OCI-LY7 (cell line): ENCODE data around the gene TMEM238. TPM values are rescaled to one million over a fixed set of nuclear protein-coding genes. Genes with fewer than 3 reads are reported as not detected.

Experiments
- BruUV-seq: library from RNA; stranded (reverse); fragments of 400-500 nt; replicated peaks from 2 replicates; lab custom pipeline; 2021; lab: Mats Ljungman, UMichigan
- CTCF ChIA-PET: fragments of 300-600 bp; sonication (Branson Sonifier 250); formaldehyde crosslinking; loops from one replicate; lab custom pipeline; 2022; ENCODE audit warnings: antibody characterized with exemption; ENCODE audit not compliant: unreplicated experiment; lab: Charles Lee
- POLR2A ChIA-PET: fragments of 300-600 bp; sonication (Branson Sonifier 250); formaldehyde crosslinking; loops from one replicate; lab custom pipeline; 2022; ENCODE audit warnings: antibody characterized with exemption; lab: Charles Lee
- DNase-seq: peaks from one replicate; pipeline ENCODE4 v3.0.0-alpha.2; 2015; ENCODE audit warnings: low spot score
- H2AFZ ChIP-seq: fragments of 200-600 bp; sonication (generic), shearing (Covaris generic); 2 replicates; pipeline ENCODE4 v1.6.1; 2014; ENCODE audit warnings: mild to moderate bottlenecking, antibody characterized with exemption, low read length, moderate library complexity
- H3K27ac ChIP-seq: fragments of 200-600 bp; sonication (generic); 2 replicates; pipeline ENCODE4 v1.5.1; 2014; ENCODE audit warnings: mixed run types, low read depth, mild to moderate bottlenecking, moderate library complexity, low read length, inconsistent platforms; ENCODE audit not compliant: poor library complexity, severe bottlenecking
- H3K36me3 ChIP-seq: fragments of 200-600 bp; sonication (generic); 2 replicates; pipeline ENCODE4 v1.6.1; 2014; ENCODE audit warnings: mild to moderate bottlenecking, antibody characterized with exemption, low read length, moderate library complexity, mixed read lengths; ENCODE audit not compliant: insufficient read depth
- H3K4me1 ChIP-seq: fragments of 200-600 bp; sonication (generic); 2 replicates; pipeline ENCODE4 v1.5.1; 2014; ENCODE audit warnings: mild to moderate bottlenecking, low read length; ENCODE audit not compliant: insufficient read depth, poor library complexity, severe bottlenecking
- H3K4me2 ChIP-seq: fragments of 200-600 bp; sonication (generic); 2 replicates; pipeline ENCODE4 v1.6.1; 2014; ENCODE audit warnings: mild to moderate bottlenecking, low read length
- H3K4me3 ChIP-seq: fragments of 200-600 bp; sonication (generic); 2 replicates; pipeline ENCODE4 v1.5.1; 2014; ENCODE audit warnings: mild to moderate bottlenecking, low read depth, low read length; ENCODE audit not compliant: poor library complexity, severe bottlenecking
- H3K79me2 ChIP-seq: fragments of 200-600 bp; sonication (generic); 2 replicates; pipeline ENCODE4 v1.6.1; 2016; ENCODE audit warnings: low read depth, mild to moderate bottlenecking, low read length, moderate library complexity, mixed read lengths; ENCODE audit not compliant: insufficient read depth
- H3K9me2 ChIP-seq: fragments of 200-600 bp; sonication (generic); 2 replicates; pipeline ENCODE4 v1.6.1; 2016; ENCODE audit warnings: mild to moderate bottlenecking, low read length, mixed read lengths; ENCODE audit not compliant: insufficient read depth
- H3K9me3 ChIP-seq: fragments of 200-600 bp; sonication (generic); 2 replicates; pipeline ENCODE4 v1.6.1; 2014; ENCODE audit warnings: mild to moderate bottlenecking, mixed run types, low read length, mixed read lengths
- H4K20me1 ChIP-seq: fragments of 200-600 bp; sonication (generic); 2 replicates; pipeline ENCODE4 v1.6.1; 2014; ENCODE audit warnings: mild to moderate bottlenecking, antibody characterized with exemption, low read length, moderate library complexity, mixed read lengths; ENCODE audit not compliant: insufficient read depth
- EZH2phosphoT487 ChIP-seq: fragments of 200-600 bp; sonication (generic); IDR thresholded peaks from 2 replicates; pipeline ENCODE4 v1.6.1; 2018; ENCODE audit warnings: low read depth, borderline replicate concordance, mild to moderate bottlenecking, mixed run types, antibody characterized with exemption, low read length, moderate library complexity, mixed read lengths
- intact Hi-C: fragments of 100-400 bp; cut with micrococcal nuclease; formaldehyde crosslinking; loops from one replicate; pipeline ENCODE4 v1.10.0; 2022; ENCODE audit not compliant: unreplicated experiment
- total RNA-seq, 2 experiments: library from RNA; depleted of rRNA in 1 of 2; stranded (reverse); fragments of >200 nt in 1 of 2; shearing (Covaris generic) in 1 of 2; gene quantifications; 2 replicates each; pipeline ENCODE4 v1.2.3, GENCODE V29; 2014 to 2022
- TF ChIP-seq, protein P1 (sequence below): fragments of 200-600 bp; sonication (generic); conservative IDR thresholded peaks from 2 replicates; pipeline ENCODE4 v1.5.1; 2014; ENCODE audit warnings: mild to moderate bottlenecking, antibody characterized with exemption, low read length, moderate library complexity, mixed read lengths

The TMEM238 gene
- total RNA-seq, 2 experiments from 2014 or later: 2.7 to 6.5 TPM

DNA sequence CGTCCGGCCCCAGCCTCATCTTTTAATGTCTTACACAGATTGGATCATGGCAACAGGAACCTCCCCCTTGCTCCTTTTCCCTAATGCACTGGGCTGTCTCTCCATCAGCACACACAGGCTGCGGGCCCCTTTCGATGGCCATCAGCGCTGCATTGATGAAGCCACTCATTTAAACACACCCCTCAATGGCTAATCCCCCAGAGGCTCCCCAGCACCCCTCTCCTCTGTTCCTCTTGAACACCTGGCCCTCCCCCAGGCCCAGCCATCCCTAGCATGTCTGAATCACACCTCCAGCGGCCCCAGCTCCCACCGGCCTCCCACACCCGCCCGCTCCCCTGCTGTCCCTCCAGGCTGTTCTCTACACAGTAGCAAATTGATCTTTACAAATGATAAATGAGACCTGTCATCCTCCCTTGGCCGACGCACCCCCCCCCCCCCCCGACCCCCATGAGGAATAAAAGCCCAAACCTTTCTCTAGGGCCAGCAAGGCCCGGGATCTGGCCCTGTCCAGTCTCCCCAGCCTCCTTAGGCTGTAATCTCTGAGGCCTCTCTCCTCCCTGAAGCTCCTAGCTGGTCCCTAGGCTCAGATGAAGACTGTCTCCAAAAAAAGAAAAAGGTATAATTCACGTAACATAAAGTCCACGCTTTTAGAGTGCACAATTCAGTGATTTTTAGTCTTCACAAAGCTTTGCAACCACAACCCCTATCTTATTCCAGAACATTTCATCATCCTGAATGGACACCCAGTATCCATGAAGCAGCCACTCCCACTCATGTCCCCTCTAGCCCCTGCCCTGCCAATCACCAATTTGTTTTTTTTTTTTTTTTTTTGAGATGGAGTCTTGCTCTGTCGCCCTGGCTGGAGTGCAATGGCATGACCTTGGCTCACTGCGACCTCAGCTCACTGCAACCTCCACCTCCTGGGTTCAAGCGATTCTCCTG, 9.0 kb upstream of the TMEM238 start:
- no peak for DNase-seq
- ChIA-PET CTCF (no interaction called here), POLR2A (interaction anchor here (0.7 kb wide), 1 partner anchor 138 kb away, joined by 3 read pairs; no protein-coding TSS in a partner anchor)
- H3K36me3 ChIP-seq: peaks cover 35% of the 10 kb centered on the region
- H3K4me3 ChIP-seq: no peak overlapping the region
- no peaks in the 10 kb centered on the region for H3K9me2 ChIP-seq
- peaks cover 6% of the 10 kb centered on the region for H4K20me1 ChIP-seq
- no TSS peak for BruUV-seq
- H3K4me2 ChIP-seq: no peak overlapping the region
- intact Hi-C loops: no loop called here
- H2AFZ ChIP-seq: no peak overlapping the region
- no peak overlapping the region for H3K27ac ChIP-seq
- peaks cover 18% of the 10 kb centered on the region for H3K4me1 ChIP-seq
- H3K9me3 ChIP-seq: no peaks in the 10 kb centered on the region
- peaks cover 9% of the 10 kb centered on the region for H3K79me2 ChIP-seq
- TF ChIP-seq, protein P1, sequence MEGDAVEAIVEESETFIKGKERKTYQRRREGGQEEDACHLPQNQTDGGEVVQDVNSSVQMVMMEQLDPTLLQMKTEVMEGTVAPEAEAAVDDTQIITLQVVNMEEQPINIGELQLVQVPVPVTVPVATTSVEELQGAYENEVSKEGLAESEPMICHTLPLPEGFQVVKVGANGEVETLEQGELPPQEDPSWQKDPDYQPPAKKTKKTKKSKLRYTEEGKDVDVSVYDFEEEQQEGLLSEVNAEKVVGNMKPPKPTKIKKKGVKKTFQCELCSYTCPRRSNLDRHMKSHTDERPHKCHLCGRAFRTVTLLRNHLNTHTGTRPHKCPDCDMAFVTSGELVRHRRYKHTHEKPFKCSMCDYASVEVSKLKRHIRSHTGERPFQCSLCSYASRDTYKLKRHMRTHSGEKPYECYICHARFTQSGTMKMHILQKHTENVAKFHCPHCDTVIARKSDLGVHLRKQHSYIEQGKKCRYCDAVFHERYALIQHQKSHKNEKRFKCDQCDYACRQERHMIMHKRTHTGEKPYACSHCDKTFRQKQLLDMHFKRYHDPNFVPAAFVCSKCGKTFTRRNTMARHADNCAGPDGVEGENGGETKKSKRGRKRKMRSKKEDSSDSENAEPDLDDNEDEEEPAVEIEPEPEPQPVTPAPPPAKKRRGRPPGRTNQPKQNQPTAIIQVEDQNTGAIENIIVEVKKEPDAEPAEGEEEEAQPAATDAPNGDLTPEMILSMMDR: no peak
- no peak for TF ChIP-seq EZH2phosphoT487

DNA sequence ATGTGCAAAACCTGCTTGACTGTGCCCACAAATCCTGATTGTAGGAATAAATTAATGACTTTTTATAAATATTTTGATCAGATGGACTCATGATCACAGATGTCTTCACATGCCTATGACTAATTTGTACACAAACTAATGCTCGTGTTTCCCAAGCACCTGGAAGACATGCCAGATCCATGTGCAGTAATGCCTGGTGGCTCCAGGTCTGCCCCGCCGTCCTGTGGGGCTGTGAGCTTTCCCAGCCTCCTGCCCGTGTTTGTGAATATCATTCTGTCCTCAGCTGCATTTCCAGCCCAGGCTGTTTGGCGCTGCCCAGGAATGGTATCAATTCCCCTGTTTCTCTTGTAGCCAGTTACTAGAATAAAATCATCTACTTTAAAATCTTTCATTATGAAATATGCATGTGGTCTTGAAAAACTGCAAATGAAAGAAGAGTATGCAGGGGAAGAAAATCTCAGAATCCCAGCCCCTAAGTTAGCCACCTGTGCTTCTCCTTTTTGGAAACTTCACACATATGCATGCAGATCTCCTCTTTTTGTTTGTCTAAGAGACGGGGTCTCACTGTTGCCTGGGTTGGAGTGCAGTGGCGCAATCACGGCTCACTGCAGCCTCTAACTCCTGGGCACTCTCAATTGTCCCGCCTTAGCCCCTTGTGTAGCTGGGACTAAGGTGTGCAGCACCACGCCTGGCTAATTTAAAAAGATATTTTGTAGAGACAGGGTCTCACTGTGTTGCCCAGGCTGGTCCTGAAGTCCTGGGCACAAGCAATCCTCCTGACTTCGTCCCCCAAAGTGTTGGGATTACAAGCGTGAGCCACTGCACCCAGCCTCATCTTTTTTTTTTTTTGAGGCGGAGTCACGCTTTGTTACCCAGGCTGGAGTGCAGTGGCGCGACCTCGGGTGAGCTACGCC, 7.9 kb upstream of the TMEM238 start:
- peaks cover 30% of the 10 kb centered on the region for H3K4me1 ChIP-seq
- peaks cover 20% of the 10 kb centered on the region for H3K79me2 ChIP-seq
- intact Hi-C loops: no loop called here
- no TSS peak for BruUV-seq
- ChIA-PET POLR2A (interaction anchor here (0.9 kb wide), 1 partner anchor 10 kb away, joined by 3 read pairs; no protein-coding TSS in a partner anchor), CTCF (no interaction called here)
- H3K4me3 ChIP-seq: no peak overlapping the region
- no peak overlapping the region for H3K4me2 ChIP-seq
- H3K36me3 ChIP-seq: peaks cover 46% of the 10 kb centered on the region
- no peaks in the 10 kb centered on the region for H3K9me2 ChIP-seq
- no peak overlapping the region for H2AFZ ChIP-seq
- TF ChIP-seq, protein P1: no peak
- no peak for TF ChIP-seq EZH2phosphoT487
- H4K20me1 ChIP-seq: peaks cover 18% of the 10 kb centered on the region
- DNase-seq: no peak
- no peaks in the 10 kb centered on the region for H3K9me3 ChIP-seq
- H3K27ac ChIP-seq: peak overlapping the region; percentile 1
